Measurements from ENCODE around the gene FBXO11.
"Not testable (repeated sequence)": the region's sequence is repeated elsewhere in the genome, so short reads cannot be mapped to it uniquely, and the experiment has no call there.

The FBXO11 gene

GRCh38 chr2:47872941-47873340, 33.4 kb downstream of the FBXO11 start:
- Histone ChIP-seq H3K9me3 (ENCODE audit: control insufficient read depth, low read length) (no peaks in the 10 kb centered on the region), H3K4me3 (ENCODE audit: extremely low read depth, insufficient read depth, low read length, poor library complexity, severe bottlenecking) (no peak overlapping the region), H3K27ac (ENCODE audit: low read depth, low read length, severe bottlenecking) (no peak overlapping the region), H3K4me1 (ENCODE audit: control insufficient read depth, insufficient read depth, low read length, poor library complexity, severe bottlenecking) (peaks cover 13% of the 10 kb centered on the region), H3K36me3 (ENCODE audit: control insufficient read depth, insufficient read depth, low read length) (peaks cover 36% of the 10 kb centered on the region)
- 89 to 93% methylated on average over 1 to 2 of the region's 2 CpGs for WGBS, 2 experiments (ENCODE audit: insufficient coverage in 2 of 2)

DNA sequence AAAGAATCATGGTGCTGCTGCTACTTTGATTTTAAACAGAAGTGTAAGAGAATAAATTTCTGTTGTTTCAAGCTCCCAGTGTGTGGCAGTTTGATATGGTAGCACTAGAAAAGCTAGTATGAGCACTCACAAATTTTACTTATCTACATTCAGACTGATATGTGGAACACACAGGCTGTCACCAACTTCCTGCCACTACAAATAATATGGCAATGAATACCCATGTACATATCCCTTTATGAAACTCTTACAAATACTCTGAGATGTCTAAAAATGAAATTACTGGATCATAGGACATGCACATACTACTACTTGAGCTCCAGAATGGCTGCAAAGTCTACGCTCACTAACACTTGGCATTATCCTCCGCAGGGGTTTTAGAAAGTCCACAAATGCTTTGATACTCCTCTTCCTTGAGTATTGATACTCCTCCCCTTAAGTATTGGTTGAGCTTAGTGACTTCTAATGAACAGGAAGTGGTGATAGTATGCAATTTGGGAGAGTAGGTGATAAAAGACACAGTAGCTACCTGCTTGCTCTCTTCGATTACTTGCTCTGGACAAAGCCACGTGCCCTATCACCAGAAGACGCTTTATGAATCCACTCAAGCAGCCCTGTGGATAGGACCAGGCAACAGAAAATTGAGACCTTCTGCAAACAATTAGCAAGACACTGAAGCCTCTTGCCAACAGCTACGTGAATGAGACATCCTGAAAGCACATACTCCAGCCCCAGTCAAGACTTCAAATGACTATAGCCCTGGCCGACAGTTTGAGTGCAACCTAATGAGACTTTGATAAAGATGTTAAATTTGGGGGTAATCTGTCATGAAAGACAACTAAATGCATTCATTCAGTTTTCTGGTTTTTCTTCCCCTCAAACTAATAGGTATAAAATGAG, 35.4 kb downstream of the FBXO11 start:
- H3K4me3 ChIP-seq (ENCODE audit: extremely low read depth, insufficient read depth, low read length, poor library complexity, severe bottlenecking): no peak overlapping the region
- WGBS, 2 experiments (ENCODE audit: insufficient coverage in 2 of 2): 87 to 97% methylated on average over 3 of the region's 7 CpGs
- H3K4me1 ChIP-seq (ENCODE audit: control insufficient read depth, insufficient read depth, low read length, poor library complexity, severe bottlenecking): peaks cover 13% of the 10 kb centered on the region
- no peak overlapping the region for H3K27ac ChIP-seq (ENCODE audit: low read depth, low read length, severe bottlenecking)
- H3K36me3 ChIP-seq (ENCODE audit: control insufficient read depth, insufficient read depth, low read length): peaks cover 31% of the 10 kb centered on the region
- no peaks in the 10 kb centered on the region for H3K9me3 ChIP-seq (ENCODE audit: control insufficient read depth, low read length)

GRCh38 chr2:47869859-47870595, 36.3 kb downstream of the FBXO11 start:
- Histone ChIP-seq H3K4me1 (ENCODE audit: control insufficient read depth, insufficient read depth, low read length, poor library complexity, severe bottlenecking) (peaks cover 13% of the 10 kb centered on the region), H3K9me3 (ENCODE audit: control insufficient read depth, low read length) (no peaks in the 10 kb centered on the region), H3K27ac (ENCODE audit: low read depth, low read length, severe bottlenecking) (peak overlapping the region; percentile 31), H3K36me3 (ENCODE audit: control insufficient read depth, insufficient read depth, low read length) (peaks cover 39% of the 10 kb centered on the region), H3K4me3 (ENCODE audit: extremely low read depth, insufficient read depth, low read length, poor library complexity, severe bottlenecking) (no peak overlapping the region)
- 67 to 70% methylated on average over 1 of the region's 2 CpGs for WGBS, 2 experiments (ENCODE audit: insufficient coverage in 2 of 2)

GRCh38 chr2:47868611-47869352, 37.5 kb downstream of the FBXO11 start:
- WGBS, 2 experiments (ENCODE audit: insufficient coverage in 2 of 2): 95 to 98% methylated on average over 6 to 7 of the region's 7 CpGs
- no peak overlapping the region for H3K4me3 ChIP-seq (ENCODE audit: extremely low read depth, insufficient read depth, low read length, poor library complexity, severe bottlenecking)
- H3K27ac ChIP-seq (ENCODE audit: low read depth, low read length, severe bottlenecking): peak overlapping the region; percentile 41
- no peaks in the 10 kb centered on the region for H3K9me3 ChIP-seq (ENCODE audit: control insufficient read depth, low read length)
- H3K36me3 ChIP-seq (ENCODE audit: control insufficient read depth, insufficient read depth, low read length): peaks cover 38% of the 10 kb centered on the region
- H3K4me1 ChIP-seq (ENCODE audit: control insufficient read depth, insufficient read depth, low read length, poor library complexity, severe bottlenecking): peaks cover 13% of the 10 kb centered on the region

DNA sequence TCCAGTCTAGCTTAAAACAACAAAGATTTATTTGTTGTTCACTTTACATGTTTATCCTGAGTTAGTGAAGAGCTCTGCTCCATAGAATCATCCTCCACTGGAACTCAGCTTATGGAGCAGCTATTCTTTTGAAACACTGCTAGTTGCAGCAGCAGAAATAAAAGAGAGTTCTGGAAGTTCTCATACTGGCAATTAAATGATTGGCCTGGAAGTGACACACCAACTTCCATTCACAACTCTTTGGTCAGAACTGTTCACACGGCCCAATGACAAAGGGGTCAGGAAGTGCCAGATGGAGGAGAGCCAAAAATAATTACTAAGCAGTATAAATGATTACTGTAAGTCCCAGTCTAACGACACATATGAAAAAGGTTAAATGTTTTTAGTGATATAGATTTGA, 39.1 kb downstream of the FBXO11 start:
- no CpG with 5 or more reads among the region's 2 CpGs for WGBS, 2 experiments (ENCODE audit: insufficient coverage in 2 of 2)
- Histone ChIP-seq H3K4me3 (ENCODE audit: extremely low read depth, insufficient read depth, low read length, poor library complexity, severe bottlenecking) (no peak overlapping the region), H3K36me3 (ENCODE audit: control insufficient read depth, insufficient read depth, low read length) (peaks cover 24% of the 10 kb centered on the region), H3K9me3 (ENCODE audit: control insufficient read depth, low read length) (no peaks in the 10 kb centered on the region), H3K4me1 (ENCODE audit: control insufficient read depth, insufficient read depth, low read length, poor library complexity, severe bottlenecking) (peaks cover 13% of the 10 kb centered on the region), H3K27ac (ENCODE audit: low read depth, low read length, severe bottlenecking) (peak overlapping the region; percentile 57)

DNA sequence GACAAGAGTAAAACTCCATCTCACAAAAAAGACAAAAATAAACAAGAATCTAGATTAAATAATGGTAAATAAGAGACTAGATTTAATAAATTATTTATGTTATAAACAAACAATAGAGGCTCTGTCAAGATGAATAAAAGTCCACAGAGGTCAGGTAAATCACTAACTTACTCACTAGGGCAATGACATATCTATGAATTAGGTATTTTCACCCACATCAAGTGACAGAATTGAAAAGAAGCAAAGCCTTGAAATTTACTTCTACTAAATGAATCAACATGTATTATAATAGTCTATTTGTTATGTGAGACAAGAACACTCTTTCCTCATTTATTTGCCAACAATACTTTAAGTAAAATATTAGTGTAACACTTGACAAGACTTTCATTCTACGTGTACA, 41.7 kb downstream of the FBXO11 start:
- H3K27ac ChIP-seq (ENCODE audit: low read depth, low read length, severe bottlenecking): no peak overlapping the region
- H3K36me3 ChIP-seq (ENCODE audit: control insufficient read depth, insufficient read depth, low read length): peaks cover 23% of the 10 kb centered on the region
- no peak overlapping the region for H3K4me3 ChIP-seq (ENCODE audit: extremely low read depth, insufficient read depth, low read length, poor library complexity, severe bottlenecking)
- H3K4me1 ChIP-seq (ENCODE audit: control insufficient read depth, insufficient read depth, low read length, poor library complexity, severe bottlenecking): no peaks in the 10 kb centered on the region
- no peaks in the 10 kb centered on the region for H3K9me3 ChIP-seq (ENCODE audit: control insufficient read depth, low read length)
- WGBS, 2 experiments (ENCODE audit: insufficient coverage in 2 of 2): no CpG with 5 or more reads among the region's 1 CpG

GRCh38 chr2:47862949-47863348, 43.3 kb downstream of the FBXO11 start:
- 100% methylated on average over 4 to 5 of the region's 6 CpGs for WGBS, 2 experiments (ENCODE audit: insufficient coverage in 2 of 2)
- peaks cover 19% of the 10 kb centered on the region for H3K36me3 ChIP-seq (ENCODE audit: control insufficient read depth, insufficient read depth, low read length)
- H3K9me3 ChIP-seq (ENCODE audit: control insufficient read depth, low read length): no peaks in the 10 kb centered on the region
- H3K4me3 ChIP-seq (ENCODE audit: extremely low read depth, insufficient read depth, low read length, poor library complexity, severe bottlenecking): no peak overlapping the region
- no peaks in the 10 kb centered on the region for H3K4me1 ChIP-seq (ENCODE audit: control insufficient read depth, insufficient read depth, low read length, poor library complexity, severe bottlenecking)
- no peak overlapping the region for H3K27ac ChIP-seq (ENCODE audit: low read depth, low read length, severe bottlenecking)

DNA sequence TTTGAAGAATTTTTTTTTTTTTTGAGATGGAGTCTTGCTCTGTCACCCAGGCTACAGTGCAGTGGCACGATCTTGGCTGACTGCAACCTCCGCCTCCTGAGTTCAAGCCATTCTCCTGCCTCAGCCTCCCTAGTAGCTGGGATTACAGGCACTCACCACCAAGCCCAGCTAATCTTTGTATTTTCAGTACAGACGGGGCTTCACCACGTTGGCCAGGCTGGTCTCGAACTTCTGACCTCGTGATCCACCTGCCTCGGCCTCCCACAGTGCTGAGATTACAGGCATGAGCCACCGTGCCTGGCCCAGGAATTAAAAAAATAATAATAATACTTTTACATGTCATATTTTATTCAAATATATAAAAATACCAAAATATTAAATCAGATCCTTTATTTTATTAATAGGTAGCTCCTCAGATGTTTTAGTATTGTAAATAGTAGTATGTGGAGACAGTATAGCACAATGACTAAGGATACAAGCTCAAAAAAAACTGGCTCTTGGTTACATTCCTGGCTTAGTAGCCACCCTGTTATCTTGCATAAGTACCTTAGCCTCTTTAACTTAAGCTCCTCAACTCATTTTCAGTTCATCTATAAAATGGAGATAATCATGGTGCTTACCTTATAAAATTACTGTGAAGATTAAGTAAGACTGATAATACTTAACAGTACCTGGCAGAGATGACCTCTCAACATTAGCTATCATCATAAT, 53.1 kb downstream of the FBXO11 start:
- WGBS, 2 experiments (ENCODE audit: insufficient coverage in 2 of 2): 94 to 96% methylated on average over 3 to 4 of the region's 8 CpGs
- H3K36me3 ChIP-seq (ENCODE audit: control insufficient read depth, insufficient read depth, low read length): peaks cover 10% of the 10 kb centered on the region
- H3K4me1 ChIP-seq (ENCODE audit: control insufficient read depth, insufficient read depth, low read length, poor library complexity, severe bottlenecking): not testable (repeated sequence)

GRCh38 chr2:47850198-47850597, 56.1 kb downstream of the FBXO11 start:
- Histone ChIP-seq H3K27ac (ENCODE audit: low read depth, low read length, severe bottlenecking) (no peak overlapping the region), H3K4me1 (ENCODE audit: control insufficient read depth, insufficient read depth, low read length, poor library complexity, severe bottlenecking) (no peaks in the 10 kb centered on the region), H3K4me3 (ENCODE audit: extremely low read depth, insufficient read depth, low read length, poor library complexity, severe bottlenecking) (no peak overlapping the region), H3K9me3 (ENCODE audit: control insufficient read depth, low read length) (no peaks in the 10 kb centered on the region), H3K36me3 (ENCODE audit: control insufficient read depth, insufficient read depth, low read length) (peaks cover 20% of the 10 kb centered on the region)
- no CpG with 5 or more reads among the region's 1 CpG for WGBS, 2 experiments (ENCODE audit: insufficient coverage in 2 of 2)

More for the DNA sequence above, 53.1 kb downstream of the FBXO11 start:
- H3K4me3 ChIP-seq (ENCODE audit: extremely low read depth, insufficient read depth, low read length, poor library complexity, severe bottlenecking); H3K9me3 ChIP-seq (ENCODE audit: control insufficient read depth, low read length); H3K27ac ChIP-seq (ENCODE audit: low read depth, low read length, severe bottlenecking): not testable (repeated sequence)

GRCh38 chr2:47849368-47849767, 56.9 kb downstream of the FBXO11 start:
- Histone ChIP-seq H3K27ac (ENCODE audit: low read depth, low read length, severe bottlenecking) (no peak overlapping the region), H3K36me3 (ENCODE audit: control insufficient read depth, insufficient read depth, low read length) (peaks cover 23% of the 10 kb centered on the region), H3K4me1 (ENCODE audit: control insufficient read depth, insufficient read depth, low read length, poor library complexity, severe bottlenecking) (peaks cover under 1% of the 10 kb centered on the region), H3K4me3 (ENCODE audit: extremely low read depth, insufficient read depth, low read length, poor library complexity, severe bottlenecking) (no peak overlapping the region), H3K9me3 (ENCODE audit: control insufficient read depth, low read length) (no peaks in the 10 kb centered on the region)
- 80% methylated on average over 1 of the region's 2 CpGs; no CpG with 5 or more reads in 1 of the 2 experiments for WGBS, 2 experiments (ENCODE audit: insufficient coverage in 2 of 2)

All from mesodermal cell (in vitro differentiated cells).